NCI-H1105 (cell line): ENCODE results near the gene HTR2A.

Experiments
- DNase-seq: peaks from one replicate; lab custom pipeline; 2025; lab: John Stamatoyannopoulos, UW

Gene HTR2A

DNA sequence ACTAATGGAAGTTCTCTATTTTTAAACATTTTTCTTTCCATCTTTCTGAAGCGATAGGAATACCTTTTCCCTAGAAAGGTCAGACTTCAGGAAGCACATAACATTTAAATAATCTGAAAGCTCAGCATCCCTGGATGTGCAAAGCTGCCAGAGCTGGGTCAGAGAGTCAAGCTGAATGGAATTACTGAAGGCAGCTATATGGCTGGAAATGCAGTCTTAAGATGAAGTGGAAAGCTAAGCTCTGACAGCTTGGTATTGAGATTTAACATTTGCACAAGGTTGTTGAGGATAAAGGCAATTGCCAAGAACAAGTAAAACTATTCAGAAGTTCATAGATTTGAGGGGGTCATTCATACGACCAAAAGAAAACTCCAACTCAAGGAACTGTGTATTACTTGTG, 28.8 kb downstream of the HTR2A start:
- no peak for DNase-seq

DNA sequence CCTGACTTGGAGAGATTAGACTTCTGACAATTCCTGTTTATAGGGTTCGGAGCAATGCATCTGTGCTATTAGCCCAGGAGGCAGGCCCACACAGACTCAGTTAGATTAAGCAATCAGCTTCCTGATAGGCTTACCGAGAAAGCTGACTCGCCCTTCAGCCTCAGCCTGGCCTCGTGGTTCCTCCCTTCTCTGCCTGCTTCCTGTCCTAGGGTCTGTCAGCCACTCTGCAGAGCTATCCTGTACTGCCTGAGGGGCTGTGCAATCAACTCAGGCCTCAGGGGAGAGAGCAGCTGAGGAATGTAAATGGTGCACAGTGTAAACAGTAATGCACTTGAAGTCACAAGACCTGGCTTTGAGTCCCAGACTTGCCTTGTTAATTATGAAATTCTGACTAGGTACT, 30.7 kb downstream of the HTR2A start:
- no peak for DNase-seq

DNA sequence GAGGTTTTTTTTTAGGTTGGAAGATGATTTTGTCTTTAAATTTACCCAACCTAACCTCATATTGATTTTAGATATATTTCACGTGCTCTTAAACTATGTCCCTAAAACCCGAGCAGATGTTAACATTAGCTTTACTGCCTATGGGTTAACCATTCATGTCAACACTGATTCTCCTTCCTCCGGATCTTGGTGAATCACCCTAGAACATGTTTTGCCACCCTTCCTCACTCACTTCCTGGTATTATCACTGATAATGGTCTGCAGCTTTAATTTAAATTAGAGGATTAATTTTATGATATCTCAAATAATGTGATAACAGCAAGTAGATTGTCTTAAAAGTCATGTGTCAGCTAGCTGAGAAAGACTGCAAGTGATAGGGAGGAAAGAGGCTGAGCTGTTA, 31.9 kb downstream of the HTR2A start:
- DNase-seq = no peak

DNA sequence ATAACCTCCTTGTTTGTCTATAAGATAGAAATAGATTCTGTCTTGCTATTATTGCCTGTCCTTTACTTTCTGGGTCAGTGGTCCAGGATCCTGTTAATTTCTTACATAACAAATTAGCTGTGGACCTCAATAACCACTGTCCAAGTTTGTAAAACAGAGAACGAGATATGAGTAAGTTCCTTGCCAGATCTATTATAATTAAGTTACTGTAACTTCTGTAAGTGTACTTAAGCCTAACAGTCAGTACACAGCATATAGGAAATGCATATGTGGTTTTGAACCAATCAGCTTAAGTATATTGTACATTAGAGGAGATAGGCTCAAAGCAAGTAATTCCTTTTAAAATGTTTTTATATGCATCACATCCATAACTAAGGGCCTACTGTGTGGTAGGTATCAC, 34.9 kb downstream of the HTR2A start:
- no peak for DNase-seq

DNA sequence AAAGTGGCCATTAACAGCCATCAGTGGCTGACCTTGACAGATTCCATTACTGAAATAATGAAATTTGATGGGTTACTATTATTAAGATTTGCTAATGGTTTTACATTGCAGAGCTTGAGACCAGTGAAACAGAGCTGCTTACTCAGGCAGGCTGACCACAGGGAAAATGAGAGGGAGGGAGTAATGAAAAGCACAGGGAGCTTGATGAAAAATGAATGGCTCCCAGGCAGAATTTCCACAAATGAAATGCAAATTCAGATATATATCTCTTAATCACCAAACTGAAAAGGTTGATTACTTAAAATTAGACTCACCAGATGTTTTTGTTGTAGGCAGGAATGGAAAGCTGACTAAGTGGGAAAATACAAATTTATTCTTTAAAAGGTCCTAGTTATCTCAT, 36.1 kb downstream of the HTR2A start:
- DNase-seq = no peak

DNA sequence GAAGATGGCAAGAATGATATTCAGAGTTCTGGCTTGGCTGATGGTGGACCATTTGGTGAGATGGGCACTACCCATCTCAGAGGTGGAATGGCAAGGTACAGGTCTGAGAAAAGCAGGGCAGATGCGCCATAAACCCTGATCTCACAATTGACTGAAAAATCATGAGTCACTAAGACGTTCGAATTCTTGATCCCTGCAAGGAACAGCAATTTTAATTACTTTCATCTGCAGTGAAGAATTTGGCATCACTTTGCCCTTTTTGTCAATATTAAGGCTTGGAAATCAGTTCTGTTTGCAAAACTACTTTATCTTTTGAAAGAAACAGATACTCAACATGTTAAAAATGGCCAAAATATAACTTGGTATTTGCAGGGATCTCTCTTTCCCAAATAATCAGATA, 38.1 kb downstream of the HTR2A start:
- no peak for DNase-seq

DNA sequence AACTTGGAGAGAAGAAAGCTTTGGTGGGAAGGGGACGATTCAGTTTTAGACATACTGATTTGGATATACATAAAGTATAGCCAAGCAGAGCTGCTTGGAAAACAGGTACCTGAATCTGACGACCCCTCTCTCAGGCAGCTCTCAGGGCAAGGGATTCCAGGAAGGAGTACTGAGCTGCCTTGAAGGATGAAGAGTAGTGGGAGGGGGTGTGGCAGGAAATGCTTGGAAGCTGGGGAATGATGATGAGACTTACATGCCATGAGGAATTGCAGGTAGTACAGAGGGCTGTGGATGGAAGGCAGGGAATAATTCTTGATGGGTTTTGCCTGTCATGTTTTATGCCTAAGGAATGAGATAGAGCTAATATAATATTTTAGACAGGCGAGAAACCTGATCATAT, 38.7 kb downstream of the HTR2A start:
- DNase-seq = no peak

DNA sequence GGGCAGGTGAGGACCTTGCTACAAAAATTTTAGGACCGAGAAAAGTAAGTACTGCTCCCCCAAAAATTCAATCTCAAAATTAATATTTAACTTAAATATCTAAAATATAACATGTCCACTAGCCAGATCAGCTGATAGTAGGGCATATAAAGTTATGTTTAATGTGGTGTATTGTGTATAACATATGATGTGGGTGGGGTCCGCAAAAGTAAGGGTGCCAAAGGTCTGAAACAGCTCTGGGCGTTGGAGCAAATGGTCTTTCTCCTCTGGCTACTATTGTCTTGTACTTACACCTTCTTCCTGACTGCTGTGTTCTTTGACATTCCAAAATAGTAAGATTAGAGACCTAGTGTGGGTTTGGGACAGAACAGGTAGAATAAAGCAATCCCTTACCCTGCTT, 41.2 kb downstream of the HTR2A start:
- no peak for DNase-seq

DNA sequence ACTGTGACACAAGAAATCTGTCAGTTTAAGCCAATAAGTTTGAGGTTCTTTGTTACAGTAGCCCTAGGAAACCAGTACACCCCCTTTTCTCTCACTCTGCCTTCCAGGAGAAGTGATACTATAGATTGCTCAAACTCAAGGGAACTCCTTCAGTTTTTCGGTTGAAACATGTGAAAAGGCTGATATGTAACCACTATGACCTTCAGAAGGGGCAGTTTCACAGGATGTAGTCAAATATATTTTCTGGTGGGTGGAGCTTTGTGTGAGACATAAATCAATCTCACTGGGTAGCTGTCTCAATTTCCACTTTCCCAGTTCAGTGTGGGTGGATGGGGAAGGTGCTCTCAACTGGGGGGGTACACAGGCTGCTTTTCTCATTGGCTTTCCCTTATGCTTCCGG, 41.7 kb downstream of the HTR2A start:
- DNase-seq = no peak

DNA sequence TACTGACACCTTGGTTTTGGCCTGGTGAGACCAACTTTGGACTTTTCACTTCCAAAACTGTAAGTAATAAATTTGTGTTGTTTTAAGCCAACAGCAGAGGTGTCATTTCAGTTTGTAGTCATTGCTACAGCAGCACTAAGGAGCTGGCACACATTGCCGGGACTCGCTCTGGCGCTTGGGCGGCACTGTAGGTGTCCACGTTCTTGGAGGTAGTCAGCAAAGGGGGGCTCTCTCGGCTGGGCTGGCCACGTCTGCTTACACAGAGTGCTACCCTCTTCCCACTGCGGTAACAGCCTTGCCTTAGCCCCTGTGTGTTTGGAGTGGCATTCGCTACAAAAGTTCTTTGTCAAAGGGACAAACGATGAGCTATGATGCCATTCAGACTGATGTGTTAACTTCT, 44.7 kb downstream of the HTR2A start:
- DNase-seq = no peak

DNA sequence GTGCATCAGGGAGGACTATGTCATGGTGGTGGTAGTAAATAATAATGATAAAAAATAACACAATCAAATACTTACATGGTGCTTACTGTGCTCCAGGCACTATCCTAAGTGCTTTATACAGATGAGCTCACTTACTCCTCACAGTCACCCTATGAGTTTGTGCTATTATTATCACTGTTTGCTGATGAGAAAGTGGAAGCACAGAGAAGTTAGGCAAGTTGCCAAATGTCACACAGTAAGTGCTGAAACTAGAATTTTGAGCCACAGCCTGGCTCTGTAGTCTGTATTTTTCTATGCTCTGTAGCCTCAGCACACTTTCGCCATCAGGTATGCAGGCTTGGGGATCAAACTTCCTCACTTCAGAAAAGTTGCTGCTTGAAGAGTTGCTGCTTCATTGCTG, 46.6 kb downstream of the HTR2A start:
- DNase-seq = no peak

DNA sequence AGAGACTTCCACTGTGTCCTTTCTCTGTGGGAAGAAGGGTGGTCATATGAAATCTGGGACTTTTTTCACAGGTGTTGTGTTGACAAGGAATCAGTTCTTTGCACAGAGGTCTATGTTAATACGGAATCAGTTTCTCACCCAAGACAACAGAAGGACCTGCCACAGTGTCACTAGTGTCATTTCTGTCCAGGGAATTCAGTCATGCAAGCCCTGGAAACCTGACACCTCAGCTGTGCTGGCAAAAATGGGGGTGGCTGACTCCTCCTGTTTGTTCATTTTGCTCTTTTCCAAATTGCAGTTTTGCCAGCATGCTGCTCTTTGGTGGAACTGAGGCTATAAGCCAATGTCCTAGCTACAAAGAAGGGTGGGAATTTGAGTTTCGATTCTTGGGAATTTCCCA, 50.1 kb downstream of the HTR2A start:
- DNase-seq = no peak

DNA sequence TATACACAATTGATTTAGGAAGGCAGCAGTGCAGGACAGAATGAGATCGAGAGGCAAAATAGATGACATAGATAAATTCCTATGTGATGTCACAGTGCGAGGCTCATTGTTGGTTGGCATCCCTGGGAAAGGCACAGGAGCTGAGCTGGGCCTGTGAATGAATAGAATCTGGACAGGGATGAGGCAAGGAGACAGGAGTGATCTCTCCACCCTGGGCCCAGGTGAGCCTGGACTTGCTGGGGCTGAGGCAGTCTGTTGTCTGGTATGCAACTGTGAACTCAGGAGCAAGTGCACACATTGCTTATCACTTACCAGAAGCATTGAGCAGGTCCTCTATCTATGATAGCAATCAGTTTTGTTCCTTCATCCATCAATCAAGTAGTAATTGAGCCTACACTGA, 51.7 kb downstream of the HTR2A start:
- no peak for DNase-seq

DNA sequence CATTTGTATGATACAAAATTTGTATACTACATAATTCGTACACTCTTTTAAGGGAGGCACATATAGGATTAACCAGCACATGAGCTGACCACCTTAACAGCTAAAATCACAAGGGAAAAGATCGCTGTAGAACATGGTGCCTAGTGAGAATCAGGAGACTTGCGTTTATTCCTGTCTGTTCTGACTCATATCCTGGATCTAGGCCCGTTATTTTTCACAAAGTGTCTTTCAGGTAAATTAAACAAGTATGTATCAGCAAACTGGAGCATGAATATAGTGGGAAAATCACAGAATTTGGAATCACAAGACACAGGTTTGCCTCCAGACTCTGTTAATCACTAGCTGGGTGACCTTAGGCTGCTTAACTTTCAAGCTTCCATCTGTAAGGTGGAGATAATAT, 52.4 kb downstream of the HTR2A start:
- no peak for DNase-seq

DNA sequence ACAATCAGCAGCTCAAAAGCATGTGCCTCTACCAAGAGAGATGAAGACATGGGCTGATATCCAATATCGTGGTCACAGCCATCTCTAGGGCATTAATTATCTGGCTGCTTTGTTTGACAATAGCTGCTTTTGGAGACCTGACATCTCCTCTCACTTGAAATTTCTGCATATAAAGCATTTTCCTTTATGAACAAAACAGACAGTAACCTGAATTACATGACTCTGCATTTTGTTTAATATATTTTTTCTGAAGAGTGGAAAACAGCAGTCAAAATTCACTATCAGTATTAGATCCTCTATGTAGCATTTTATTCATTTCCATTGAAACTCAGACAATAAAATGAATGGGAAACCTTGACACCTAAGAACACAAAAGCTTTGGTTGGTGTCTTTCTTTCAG, 57.5 kb downstream of the HTR2A start:
- no peak for DNase-seq

DNA sequence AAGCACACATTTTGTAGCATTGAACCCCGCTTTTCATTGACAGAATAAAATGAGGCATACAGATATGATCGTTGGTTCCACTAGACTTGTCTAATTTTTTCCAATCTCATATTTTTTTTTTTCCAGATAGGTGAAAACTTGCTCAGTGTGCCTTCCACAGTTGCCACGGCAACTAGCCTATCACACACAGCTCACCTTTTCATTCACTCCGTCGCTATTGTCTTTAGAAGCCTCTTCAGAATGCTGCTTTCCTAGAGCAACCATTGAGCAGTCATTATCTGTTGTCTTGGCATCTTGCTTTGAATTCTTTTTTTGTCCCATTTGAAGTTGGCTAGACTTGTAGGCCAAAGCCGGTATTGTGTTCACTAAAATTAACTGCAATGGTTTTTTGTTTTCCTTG, 62.2 kb downstream of the HTR2A start:
- no peak for DNase-seq

DNA sequence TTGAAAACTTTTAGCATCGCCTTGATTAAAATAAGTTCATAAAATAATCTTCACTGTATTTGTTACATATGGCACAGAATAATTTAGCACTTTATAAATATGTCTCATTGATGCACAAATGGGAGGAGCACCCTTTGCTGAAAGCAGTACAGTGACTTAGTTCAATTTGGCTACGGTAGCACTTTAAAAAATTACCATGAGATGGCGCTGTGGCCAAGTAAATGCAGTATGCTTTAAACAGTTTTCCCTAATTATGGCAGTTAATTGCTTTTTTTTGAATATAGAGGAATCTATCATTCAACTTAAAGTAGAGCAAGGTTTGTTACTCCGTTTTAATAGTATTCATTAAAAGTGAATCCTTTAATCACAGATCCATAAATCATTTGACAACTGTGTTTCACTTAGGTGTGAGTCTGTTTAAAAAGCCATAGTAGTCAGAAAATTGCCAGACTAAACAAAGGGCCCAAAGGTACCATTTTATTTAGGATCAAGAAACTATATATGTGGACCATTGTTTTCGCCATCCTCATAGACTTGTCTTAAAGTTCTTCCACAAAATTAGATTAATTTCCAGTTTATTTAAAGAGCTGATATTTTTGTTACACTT, 65.2 kb downstream of the HTR2A start:
- DNase-seq = no peak

DNA sequence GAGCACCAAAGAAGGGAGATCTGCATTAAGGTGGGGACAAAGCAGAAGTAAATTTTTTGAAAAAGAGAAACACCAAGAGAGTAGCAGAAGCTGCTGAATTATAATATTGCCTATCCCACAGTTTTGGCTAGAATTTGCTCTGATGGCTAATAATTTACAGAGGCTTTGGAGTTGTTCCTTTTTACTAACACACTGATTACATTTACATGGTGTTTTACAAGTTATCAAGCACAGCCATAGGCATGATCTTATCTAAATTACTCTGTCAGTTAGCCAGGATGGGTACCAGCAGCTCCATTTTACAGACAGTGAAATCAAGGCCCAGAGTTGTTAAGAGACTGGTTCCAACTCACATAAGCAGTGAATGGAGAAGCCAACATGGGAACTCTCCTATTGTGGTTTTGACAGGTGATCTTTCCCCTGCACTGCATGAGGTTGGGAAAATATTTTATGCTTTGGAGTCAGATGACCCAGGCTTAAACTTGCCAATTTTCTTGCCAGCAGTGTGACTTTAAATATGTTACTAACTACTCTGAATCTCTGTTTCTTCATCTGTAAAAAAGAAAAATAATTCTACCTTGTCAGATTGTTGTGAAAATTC, 66.3 kb downstream of the HTR2A start:
- no peak for DNase-seq

DNA sequence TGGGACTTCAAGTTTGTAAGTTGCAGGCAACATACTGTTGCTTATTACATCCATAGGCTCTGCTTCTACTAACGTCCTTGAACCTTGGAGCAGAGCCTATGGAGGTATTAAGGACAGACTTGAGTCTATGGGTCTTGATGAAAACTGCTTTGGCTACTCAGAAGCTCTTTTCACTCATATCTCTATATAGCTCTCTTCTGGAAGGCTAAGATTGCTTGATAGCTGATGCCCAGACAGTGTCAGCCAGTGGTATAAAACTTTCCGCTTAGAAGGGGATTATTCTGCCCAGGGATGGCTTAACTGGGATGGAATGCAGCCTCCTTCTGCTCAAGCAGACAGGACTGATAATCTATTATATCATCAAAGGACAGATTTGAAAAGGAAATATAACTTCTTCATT, 74.3 kb downstream of the HTR2A start:
- no peak for DNase-seq

DNA sequence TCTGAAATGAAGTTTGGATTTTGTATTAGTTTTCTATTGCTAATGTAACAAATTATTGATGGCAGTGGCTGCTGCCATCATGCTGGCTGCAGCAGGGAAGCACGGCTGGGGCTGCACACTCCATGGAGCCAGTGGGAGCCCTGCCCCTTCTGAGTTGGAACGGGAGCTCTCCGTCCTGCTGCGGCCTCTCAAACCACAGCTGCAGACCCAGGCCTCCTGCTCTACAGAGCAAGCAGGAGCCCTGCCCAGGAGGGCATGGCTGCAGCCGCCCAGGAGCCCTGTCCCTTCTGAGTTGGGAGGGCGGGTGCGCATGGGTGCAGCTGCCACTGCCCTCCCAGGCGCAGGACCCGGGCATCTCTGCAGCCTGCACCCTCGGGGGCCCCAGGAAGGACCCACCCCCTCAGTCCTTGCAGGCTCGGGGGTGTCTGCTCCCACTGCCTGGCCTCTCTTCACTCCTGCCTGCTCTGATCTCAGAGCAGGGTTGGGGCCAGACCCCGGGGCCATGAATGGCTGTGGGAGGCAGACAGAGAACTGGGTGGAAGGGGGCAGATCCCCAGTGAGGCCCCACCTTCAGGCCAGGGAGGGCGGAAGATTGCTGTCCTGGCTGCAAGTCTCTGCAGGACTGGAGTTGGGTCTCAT, 78.9 kb downstream of the HTR2A start:
- DNase-seq = no peak

DNA sequence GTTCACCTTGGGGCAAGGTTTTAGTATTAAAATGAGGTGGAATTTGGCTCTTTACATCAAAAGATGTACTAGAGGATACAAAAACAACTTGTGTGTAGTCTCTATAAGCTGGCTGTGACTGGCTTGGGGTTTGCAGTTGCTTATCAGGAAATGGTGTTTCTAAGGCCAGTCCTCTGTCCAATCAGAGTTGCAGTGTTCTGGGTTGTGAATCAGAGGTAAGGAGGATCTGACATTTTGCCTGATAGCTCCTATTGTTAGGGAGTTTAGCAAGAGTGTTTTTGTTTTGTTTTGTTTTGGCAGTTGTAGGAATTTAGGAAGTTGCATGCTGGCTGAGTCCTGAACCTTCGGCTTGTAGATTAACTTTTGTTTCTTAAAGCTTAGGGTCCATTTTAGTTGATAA, 79.8 kb downstream of the HTR2A start:
- no peak for DNase-seq

DNA sequence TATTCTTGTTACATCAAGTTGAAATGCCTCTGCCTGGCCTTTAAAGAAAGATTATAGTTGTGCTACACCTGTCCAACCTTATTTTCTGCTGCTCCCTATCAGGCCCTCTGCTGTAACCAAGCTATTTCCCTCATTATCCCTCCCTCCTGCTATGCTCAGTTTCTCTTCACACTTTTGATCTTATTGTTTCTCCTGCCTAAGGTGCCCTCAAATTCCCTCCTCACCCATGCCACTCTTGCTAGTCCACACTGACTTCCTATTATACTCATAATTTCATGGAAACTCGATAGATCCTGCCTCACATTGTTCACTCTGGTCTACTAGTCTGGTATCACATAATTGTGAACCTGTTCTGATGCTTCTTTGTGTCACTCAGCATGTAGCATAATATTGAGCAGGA, 80.5 kb downstream of the HTR2A start:
- DNase-seq = no peak

DNA sequence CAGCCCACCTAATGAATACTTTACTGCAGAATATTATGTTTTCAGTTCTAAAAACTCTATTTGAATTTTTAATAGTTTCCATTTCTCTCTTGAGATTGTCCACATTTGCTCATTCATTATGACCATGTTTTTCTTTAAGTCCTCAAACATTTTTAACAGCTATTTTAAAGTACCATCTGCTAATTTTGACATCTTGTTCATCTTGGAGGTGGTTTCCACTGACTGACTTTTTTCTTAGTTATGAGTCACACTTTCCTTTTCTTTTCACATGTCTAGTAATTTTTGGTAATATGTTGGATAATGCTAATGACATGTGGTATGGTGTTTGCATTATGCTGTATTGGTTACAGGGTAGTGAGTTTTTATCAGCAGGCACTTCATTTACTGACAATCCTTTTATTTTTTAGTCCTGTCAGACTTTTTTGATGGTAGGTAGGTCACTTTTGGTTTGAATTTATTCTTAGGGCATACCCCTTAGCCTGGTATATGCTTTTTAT, 84.5 kb downstream of the HTR2A start:
- DNase-seq = no peak

DNA sequence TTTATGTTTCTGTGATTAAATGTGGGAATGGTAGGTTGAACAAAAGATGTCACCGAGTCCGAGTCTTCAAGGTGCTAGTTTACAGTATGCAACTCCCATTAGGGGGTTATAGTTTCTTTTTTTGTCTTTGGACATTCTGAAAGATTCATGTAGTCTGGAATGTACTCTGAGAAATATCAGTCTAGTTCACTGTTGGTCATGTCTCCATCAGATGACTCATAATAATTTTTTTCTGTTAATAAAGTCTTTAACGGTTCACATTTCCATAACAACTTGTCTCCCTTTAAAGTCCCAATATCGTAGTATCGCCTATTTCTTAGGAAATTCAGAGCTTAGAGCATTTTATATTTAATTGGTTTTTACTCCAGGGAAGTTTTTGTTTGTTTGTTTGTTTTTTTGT, 86.4 kb downstream of the HTR2A start:
- no peak for DNase-seq
